Measurements from ENCODE around the gene ST6GALNAC6. TPM values are rescaled to one million over a fixed set of nuclear protein-coding genes. Genes with fewer than 3 reads are reported as not detected.

ST6GALNAC6 gene
- total RNA-seq, 2 experiments from 2014 or later, result 93.1 to 97.5 TPM

- ATAC-seq (ENCODE audit: poor library complexity) (peak; percentile 15), DNase-seq (peak in 2 of 14 experiments; percentile 32 to 49)
- H3K4me1 Mint-ChIP-seq (ENCODE audit: low read depth), result peaks cover 42% of the 10 kb centered on the region
- intact Hi-C loops (cut with DNase I, micrococcal nuclease), result loop anchor here (1.0 to 5.0 kb wide), 2 partner anchors 19 to 36 kb away; partner anchors contain the start of gene ST6GALNAC4 (in 1 of the 2)
- no peaks in the 10 kb centered on the region for H3K9me3 Mint-ChIP-seq
- CTCF ChIA-PET, result interaction anchor here (0.9 to 2.2 kb wide), 2 partner anchors 12 to 29 kb away, joined by 5 read pairs; no protein-coding TSS in a partner anchor
- TF ChIP-seq CTCF (IDR thresholded peaks at IDR 0.05), result no peak
- POLR2A ChIA-PET, result interaction anchor here (1.0 to 3.1 kb wide), 9 partner anchors 7 to 129 kb away, joined by 3 to 16 read pairs (median 3); partner anchors contain the start of genes CDK9, PIP5KL1 and ST6GALNAC4
- peak overlapping the region; percentile 95 for H3K4me3 Mint-ChIP-seq
- Histone ChIP-seq H3K4me3 (ENCODE audit: low read length) (peak overlapping the region; percentile 89), H3K36me3 (ENCODE audit: insufficient read depth, low read length) (peaks cover 35% of the 10 kb centered on the region), H3K9me3 (ENCODE audit: control insufficient read depth in 1 of 2, insufficient read depth in 1 of 2, low read length in 2 of 2) (peaks cover 15 to 28% of the 10 kb centered on the region in 2 experiments), H3K27me3 (ENCODE audit: control insufficient read depth in 1 of 2, insufficient read depth in 2 of 2, low read length in 2 of 2) (no peaks in the 10 kb centered on the region), H3K27ac (ENCODE audit: low read depth in 1 of 2, low read length in 2 of 2) (peak overlapping the region; percentile 9 to 21), H3K4me1 (ENCODE audit: insufficient read depth, low read length) (peaks cover 56% of the 10 kb centered on the region)
- H3K27ac Mint-ChIP-seq, result peak overlapping the region; percentile 86
- peaks cover 50% of the 10 kb centered on the region for H3K36me3 Mint-ChIP-seq (ENCODE audit: low read depth)
- H3K27me3 Mint-ChIP-seq, result no peaks in the 10 kb centered on the region
These were observed 823 bp downstream of the ST6GALNAC6 start for GRCh38 chr9:127898433-127899127.

DNA sequence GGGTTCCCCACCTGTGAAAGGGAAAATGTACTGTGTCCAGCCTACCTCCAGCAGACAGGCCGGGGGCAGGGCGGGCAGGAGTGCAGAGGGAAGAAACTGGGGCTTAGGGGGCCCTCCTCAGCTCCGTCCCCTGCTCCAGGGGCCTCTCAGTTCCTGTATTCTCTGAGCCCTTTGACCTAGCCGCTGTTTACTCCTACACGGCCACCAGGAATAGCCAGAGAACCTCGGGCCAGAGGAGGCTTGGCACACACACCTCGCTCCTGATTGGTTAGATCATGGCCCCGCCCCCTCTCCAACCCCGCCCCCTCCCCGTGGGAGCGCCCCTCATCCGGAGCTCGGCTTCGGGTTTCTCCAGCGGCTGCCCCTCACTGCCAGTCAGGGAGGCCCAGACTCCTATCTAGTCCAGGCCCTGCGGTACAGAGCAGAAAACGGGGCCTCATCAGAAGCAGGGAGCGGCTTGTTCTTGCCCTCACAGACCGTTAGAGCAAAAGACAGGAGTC lies 2.2 kb downstream of the ST6GALNAC6 start:
- Mint-ChIP-seq H3K27me3 (no peaks in the 10 kb centered on the region), H3K36me3 (ENCODE audit: low read depth) (peaks cover 61% of the 10 kb centered on the region), H3K4me3 (peak overlapping the region; percentile 58), H3K27ac (peak overlapping the region; percentile 86), H3K9me3 (no peaks in the 10 kb centered on the region), H3K4me1 (ENCODE audit: low read depth) (peaks cover 39% of the 10 kb centered on the region)
- Histone ChIP-seq H3K27me3 (ENCODE audit: control insufficient read depth in 1 of 2, insufficient read depth in 2 of 2, low read length in 2 of 2) (no peaks in the 10 kb centered on the region), H3K36me3 (ENCODE audit: insufficient read depth, low read length) (peaks cover 46% of the 10 kb centered on the region), H3K9me3 (ENCODE audit: control insufficient read depth in 1 of 2, insufficient read depth in 1 of 2, low read length in 2 of 2) (peaks cover 22 to 32% of the 10 kb centered on the region in 2 experiments), H3K27ac (ENCODE audit: low read depth in 1 of 2, low read length in 2 of 2) (no peak overlapping the region), H3K4me3 (ENCODE audit: low read length) (no peak overlapping the region), H3K4me1 (ENCODE audit: insufficient read depth, low read length) (peaks cover 43% of the 10 kb centered on the region)
- intact Hi-C loops (cut with DNase I, micrococcal nuclease), result loop anchor here in 1 of 2 experiments (5.0 kb wide), 1 partner anchor 35 kb away; no protein-coding TSS in a partner anchor
- DNase-seq (peak in 3 of 14 experiments; percentile 45 to 57 (median 51)), ATAC-seq (ENCODE audit: poor library complexity) (no peak)
- CTCF ChIA-PET, result interaction anchor here (1.3 kb wide), 1 partner anchor 24 kb away, joined by 3 read pairs; no protein-coding TSS in a partner anchor
- TF ChIP-seq CTCF (IDR thresholded peaks at IDR 0.05), result no peak
- POLR2A ChIA-PET, result interaction anchor here (0.9 to 1.7 kb wide), 3 partner anchors 9 to 34 kb away, joined by 3 to 8 read pairs (median 4); no protein-coding TSS in a partner anchor

DNA sequence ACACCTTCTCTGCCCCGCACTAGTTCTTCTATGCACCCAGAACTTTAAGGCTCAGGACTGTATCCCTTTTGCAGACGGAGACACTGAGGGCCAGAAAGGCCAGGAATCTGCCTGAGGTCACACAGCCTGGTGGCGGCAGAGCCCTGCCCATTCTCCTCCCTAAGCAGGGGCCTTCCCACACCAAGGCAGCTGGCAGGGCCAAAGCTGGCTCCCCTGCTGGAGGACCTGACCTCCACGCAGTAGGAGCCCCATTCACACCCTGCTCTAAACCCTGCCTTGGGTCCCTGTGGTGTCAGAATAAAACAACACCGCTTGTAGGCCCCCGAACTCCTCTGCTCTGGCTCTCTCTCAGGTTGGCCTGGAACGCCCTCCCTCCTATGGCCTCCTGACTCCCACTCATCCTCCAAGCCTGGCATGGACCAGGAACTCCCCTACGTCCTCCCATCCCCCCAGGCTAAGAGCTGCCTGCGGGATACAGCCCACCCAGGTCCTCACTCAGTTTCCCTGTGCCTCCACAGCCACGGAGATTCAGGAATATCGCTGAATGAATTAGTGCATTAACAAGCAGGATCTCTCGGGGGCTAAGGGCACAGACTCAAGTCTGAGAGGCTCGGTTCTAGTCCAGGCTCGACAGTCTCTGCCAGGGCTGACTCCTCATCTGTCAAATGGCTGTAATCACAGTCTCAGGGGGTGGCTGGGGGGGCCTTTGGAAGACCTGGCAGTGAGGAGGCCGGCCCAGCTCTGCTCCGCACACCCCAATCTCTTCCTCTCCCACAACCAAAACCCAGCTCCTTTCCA lies 2.8 kb downstream of the ST6GALNAC6 start:
- Histone ChIP-seq H3K27me3 (ENCODE audit: control insufficient read depth in 1 of 2, insufficient read depth in 2 of 2, low read length in 2 of 2) (no peaks in the 10 kb centered on the region), H3K4me1 (ENCODE audit: insufficient read depth, low read length) (peaks cover 39% of the 10 kb centered on the region), H3K9me3 (ENCODE audit: control insufficient read depth in 1 of 2, insufficient read depth in 1 of 2, low read length in 2 of 2) (peaks cover 22 to 32% of the 10 kb centered on the region in 2 experiments), H3K27ac (ENCODE audit: low read depth in 1 of 2, low read length in 2 of 2) (no peak overlapping the region), H3K4me3 (ENCODE audit: low read length) (no peak overlapping the region), H3K36me3 (ENCODE audit: insufficient read depth, low read length) (peaks cover 46% of the 10 kb centered on the region)
- Mint-ChIP-seq H3K27me3 (no peaks in the 10 kb centered on the region), H3K9me3 (no peaks in the 10 kb centered on the region), H3K36me3 (ENCODE audit: low read depth) (peaks cover 67% of the 10 kb centered on the region), H3K27ac (peak overlapping the region; percentile 86), H3K4me1 (ENCODE audit: low read depth) (peaks cover 33% of the 10 kb centered on the region), H3K4me3 (peak overlapping the region; percentile 48)
- ATAC-seq (ENCODE audit: poor library complexity) (no peak), DNase-seq (no peak)
- no peak for TF ChIP-seq CTCF (IDR thresholded peaks at IDR 0.05)
- ChIA-PET CTCF (interaction anchor here (1.3 kb wide), 1 partner anchor 25 kb away, joined by 3 read pairs; no protein-coding TSS in a partner anchor), POLR2A (interaction anchor here (0.9 to 2.1 kb wide), 4 partner anchors 9 to 33 kb away, joined by 3 to 8 read pairs (median 4); no protein-coding TSS in a partner anchor)
- intact Hi-C loops (cut with DNase I, micrococcal nuclease), result loop anchor here in 1 of 2 experiments (5.0 kb wide), 1 partner anchor 34 kb away; no protein-coding TSS in a partner anchor

Data from CD4-positive, alpha-beta T cell (primary cell).